ENCODE results near the gene C12orf60.

Gene C12orf60

DNA sequence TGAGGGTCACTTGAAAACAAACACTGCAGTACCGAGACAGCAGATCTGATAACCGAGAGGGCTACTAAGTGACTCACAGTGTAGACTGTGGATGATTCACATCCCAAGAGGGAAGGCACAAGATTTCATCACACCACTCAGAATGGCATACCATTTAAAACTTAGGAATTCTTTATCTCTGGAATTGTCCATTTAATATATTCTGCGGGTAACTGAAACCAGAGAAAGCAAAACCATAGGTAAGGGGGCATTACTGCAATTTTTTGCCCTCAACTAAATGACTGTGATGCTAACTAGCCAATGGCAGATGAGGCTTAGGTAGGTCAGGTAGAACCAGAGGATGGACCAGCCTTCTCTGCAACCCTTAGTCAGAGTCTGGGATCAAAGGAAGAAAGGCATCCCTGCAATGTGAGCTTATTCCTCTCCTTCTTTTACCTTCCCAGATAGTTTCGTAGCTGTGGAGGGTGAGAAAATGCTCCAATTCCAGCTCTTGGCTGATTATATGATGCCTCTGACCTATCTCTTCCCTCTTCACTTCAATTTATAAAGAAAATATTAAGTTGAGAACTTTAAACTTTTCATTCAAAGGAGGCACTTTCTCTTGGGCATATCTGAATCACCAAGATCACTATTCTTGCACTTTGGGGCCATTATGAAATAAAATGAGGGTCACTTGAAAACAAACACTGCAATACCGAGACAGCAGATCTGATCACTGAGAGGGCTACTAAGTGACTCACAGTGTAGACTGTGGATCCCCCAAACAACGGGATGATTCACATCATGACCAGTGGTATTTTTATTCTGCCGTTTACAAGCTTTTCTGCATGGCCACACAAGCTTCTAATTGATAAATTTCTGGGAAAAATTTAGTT, 33.1 kb downstream of the C12orf60 start:
- ChIA-PET CTCF (interaction anchor here (0.7 to 1.5 kb wide), 6 partner anchors 9 to 160 kb away, joined by 3 to 5 read pairs (median 4); no protein-coding TSS in a partner anchor), POLR2A (no interaction called here)
- no peak for TF ChIP-seq CTCF (IDR thresholded peaks at IDR 0.05; ENCODE audit: control extremely low read depth, extremely low read depth, low read depth, missing control alignments)
- DNase-seq (ENCODE audit: extremely low spot score): no peak

- ChIA-PET POLR2A (no interaction called here), CTCF (no interaction called here)
- DNase-seq (ENCODE audit: extremely low spot score): no peak
- TF ChIP-seq CTCF (IDR thresholded peaks at IDR 0.05; ENCODE audit: control extremely low read depth, extremely low read depth, low read depth, missing control alignments): no peak
Observed at GRCh38 chr12:14839262-14839661, 35.8 kb downstream of the C12orf60 start.

GRCh38 chr12:14840616-14841015, 37.1 kb downstream of the C12orf60 start:
- no peak for DNase-seq (ENCODE audit: extremely low spot score)
- ChIA-PET CTCF (interaction anchor here (1.0 to 1.2 kb wide), 2 partner anchors 155 to 157 kb away, joined by 3 to 4 read pairs; no protein-coding TSS in a partner anchor), POLR2A (no interaction called here)

GRCh38 chr12:14841761-14842160, 38.3 kb downstream of the C12orf60 start:
- CTCF ChIA-PET: no interaction called here

More at GRCh38 chr12:14840616-14841015, 37.1 kb downstream of the C12orf60 start:
- no peak for TF ChIP-seq CTCF (IDR thresholded peaks at IDR 0.05; ENCODE audit: control extremely low read depth, extremely low read depth, low read depth, missing control alignments)

GRCh38 chr12:14842315-14842714, 38.8 kb downstream of the C12orf60 start:
- CTCF ChIA-PET: interaction anchor here (7.4 kb wide), 1 partner anchor 154 kb away, joined by 85 read pairs; no protein-coding TSS in a partner anchor
- DNase-seq (ENCODE audit: extremely low spot score): no peak
- POLR2A ChIA-PET: no interaction called here
- no peak for TF ChIP-seq CTCF (IDR thresholded peaks at IDR 0.05; ENCODE audit: control extremely low read depth, extremely low read depth, low read depth, missing control alignments)

More at GRCh38 chr12:14841761-14842160, 38.3 kb downstream of the C12orf60 start:
- POLR2A ChIA-PET: no interaction called here
- TF ChIP-seq CTCF (IDR thresholded peaks at IDR 0.05; ENCODE audit: control extremely low read depth, extremely low read depth, low read depth, missing control alignments): no peak
- DNase-seq (ENCODE audit: extremely low spot score): no peak

DNA sequence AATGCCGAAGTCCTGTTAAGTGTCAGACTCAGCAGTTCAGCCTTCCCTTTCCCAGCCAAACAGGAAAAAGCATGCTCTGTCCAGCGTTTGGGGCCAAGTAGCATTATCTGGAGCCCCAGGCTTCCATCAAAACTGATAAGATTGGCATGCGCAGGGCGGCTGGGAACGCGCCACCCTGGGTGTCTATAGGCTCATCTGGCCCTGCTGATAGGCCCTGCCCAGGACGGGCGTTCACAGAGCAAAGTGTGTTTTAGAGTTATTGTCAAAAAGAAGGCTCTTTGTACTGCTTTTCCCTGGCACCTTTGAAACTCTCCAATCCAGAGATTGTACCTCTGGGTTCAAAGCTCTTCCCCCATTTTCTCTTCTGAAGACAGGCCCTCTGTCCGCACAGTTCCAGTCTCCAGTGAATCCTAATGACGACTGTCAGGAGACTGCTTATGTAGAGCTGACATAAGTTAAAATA, 40.0 kb downstream of the C12orf60 start, which contains the start of gene ART4:
Gene ART4 (minus strand): TSS at position 102 of the 463 bp plus-strand sequence. CDS start 413 bp downstream, outside the sequence.
- TF ChIP-seq CTCF (IDR thresholded peaks at IDR 0.05; ENCODE audit: control extremely low read depth, extremely low read depth, low read depth, missing control alignments): no peak
- no peak for DNase-seq (ENCODE audit: extremely low spot score)
- POLR2A ChIA-PET: no interaction called here
- CTCF ChIA-PET: interaction anchor here (1.2 to 7.4 kb wide), 4 partner anchors 11 to 378 kb away, joined by 3 to 85 read pairs (median 4); partner anchors contain the start of gene RERG
